GM18505 (cell line): Measurements from ENCODE around the gene FAM237A.

Experiments
- ATAC-seq: cut with Tn5 transposase; IDR thresholded peaks from one replicate; pipeline ENCODE4 v1.9.1; 2021; ENCODE audit not compliant: unreplicated experiment
- POLR2A ChIP-seq: IDR thresholded peaks from 4 replicates; pipeline ENCODE4 v1.6.1; 2011; ENCODE audit warnings: borderline replicate concordance; ENCODE audit not compliant: insufficient read depth, insufficient read length; ENCODE audit errors: extremely low read depth

FAM237A gene

DNA sequence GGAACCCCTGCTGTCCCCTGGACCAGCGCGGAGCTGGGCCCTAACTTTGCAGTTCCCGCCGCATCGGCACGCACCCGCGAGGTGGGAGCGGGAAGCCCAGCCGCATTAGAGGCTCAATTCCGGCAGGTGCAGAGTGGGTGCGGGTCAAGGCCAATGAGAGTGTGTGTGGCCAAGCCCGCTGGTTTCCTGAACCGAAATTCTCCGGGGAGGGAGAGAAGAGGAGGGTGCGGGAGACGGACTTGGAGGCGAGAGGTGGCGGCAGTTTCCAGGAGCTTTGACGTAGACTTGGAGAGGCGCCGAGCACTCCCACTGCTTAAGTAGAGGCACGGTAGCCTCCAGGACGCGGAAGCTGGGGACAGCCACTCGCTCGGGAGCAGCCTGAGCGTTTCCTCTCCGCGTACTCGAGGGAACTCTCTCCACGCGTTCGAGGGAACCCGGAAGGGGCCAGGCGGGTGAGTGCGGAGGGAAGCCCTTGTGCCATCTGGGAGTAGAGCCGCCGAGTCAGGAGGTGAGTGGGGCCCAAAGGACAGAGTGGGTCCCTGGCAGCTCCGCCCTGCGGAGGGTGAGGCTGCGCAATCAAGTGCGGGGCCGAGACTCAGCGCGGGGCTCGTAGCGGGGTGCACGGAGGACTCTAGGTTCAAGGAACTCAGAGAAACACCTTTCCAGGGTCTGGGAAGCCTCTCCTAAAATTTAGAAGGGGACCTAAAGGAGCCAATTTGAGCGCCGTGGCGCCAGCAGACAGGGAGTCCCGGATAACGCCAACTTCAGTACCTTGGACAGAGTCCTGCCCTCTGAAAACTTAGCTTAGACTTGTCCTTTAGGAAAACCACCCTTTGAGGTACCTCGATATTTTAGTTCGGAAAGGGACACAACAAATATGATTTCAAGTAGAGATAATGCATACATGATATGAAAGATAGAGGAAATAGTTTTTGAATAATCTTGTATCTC, at the start of gene FAM237A:
Gene FAM237A (plus strand): TSS at position 413 of the 951 bp plus-strand sequence. CDS start 1,750 bp downstream, outside the sequence.
- no peak for ATAC-seq

GRCh38 chr2:206597717-206598218, 44.5 kb upstream of the FAM237A start:
- no peak for ATAC-seq
- TF ChIP-seq POLR2A: no peak

More for the DNA sequence above, at the start of gene FAM237A:
- TF ChIP-seq POLR2A: no peak

DNA sequence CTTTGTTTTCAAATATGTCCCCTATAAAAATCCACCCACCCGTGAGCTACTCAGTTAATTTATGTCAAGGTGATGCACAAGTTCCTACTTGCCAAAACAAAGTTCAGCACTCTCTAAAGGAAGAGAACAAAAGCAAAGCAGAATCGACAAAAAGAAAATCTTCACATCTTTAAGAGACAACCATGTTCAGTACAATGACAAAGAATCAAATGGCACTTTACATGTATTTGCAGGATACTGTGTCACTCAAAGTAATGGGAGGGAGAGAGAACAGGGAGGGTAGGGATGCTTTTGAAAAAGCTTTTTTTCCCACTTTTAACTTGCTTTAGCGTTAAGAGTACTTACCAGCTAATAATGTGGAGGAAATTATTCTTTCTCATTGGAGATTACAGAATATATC, 39.0 kb upstream of the FAM237A start:
- no peak for TF ChIP-seq POLR2A
- ATAC-seq: no peak

DNA sequence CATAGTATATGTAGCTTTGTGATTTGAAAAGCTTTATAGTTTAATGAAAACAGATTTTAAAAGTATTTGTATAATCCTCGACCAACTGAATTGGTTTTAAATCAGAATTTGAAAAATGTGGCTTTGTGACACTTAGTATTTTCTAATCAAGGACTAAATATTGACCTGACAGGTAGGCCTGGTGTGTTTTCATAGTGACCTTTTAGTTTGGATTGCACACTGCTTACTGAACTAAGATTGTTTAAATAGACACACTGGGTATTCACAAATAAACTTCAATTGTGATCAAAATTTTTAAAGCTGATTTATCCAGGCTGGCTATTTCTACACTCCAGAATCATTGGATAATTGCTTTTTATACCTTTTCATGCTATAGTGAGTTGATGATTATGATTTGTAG, 31.8 kb upstream of the FAM237A start:
- no peak for TF ChIP-seq POLR2A
- no peak for ATAC-seq

DNA sequence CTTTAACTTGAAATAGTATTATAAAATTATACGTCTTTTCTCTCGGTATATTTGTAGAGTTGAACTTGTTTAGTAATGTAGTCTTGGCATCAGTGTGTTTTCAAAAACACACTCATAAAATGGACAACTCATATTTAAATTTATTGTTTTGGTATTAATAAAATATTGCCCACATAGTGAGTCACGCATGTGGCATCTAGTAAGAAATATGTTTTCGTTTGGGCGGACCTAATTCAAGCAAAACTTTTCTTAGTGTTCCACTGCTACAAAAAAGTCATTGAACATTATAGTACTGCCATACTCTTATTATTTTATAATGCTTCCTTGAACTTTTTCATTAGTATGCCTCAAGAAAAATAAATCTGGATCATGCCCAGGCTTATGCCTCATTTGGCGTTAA, 31.1 kb upstream of the FAM237A start:
- no peak for ATAC-seq
- TF ChIP-seq POLR2A: no peak

- TF ChIP-seq POLR2A: no peak
- no peak for ATAC-seq
These were observed 30.6 kb upstream of the FAM237A start for GRCh38 chr2:206611736-206612135.

DNA sequence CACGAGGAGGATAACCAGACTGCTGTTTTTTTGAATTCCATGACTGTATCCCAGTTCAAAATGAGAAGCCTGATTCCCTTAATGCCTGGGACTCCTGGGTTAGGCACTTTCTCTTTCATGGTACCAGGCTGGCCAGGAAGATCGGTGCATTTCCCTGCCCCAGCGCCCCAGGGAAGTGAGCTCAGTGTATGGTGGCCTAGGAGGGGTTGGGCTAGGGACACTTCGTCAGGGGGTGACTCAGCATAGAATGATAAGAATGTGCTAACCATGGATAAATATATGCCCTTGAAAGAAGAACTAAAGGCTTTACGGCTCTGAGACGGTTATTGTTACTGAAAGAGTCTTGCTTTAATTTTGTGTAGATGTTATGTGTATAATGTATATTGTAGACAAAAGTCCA, 27.5 kb upstream of the FAM237A start:
- no peak for ATAC-seq
- no peak for TF ChIP-seq POLR2A

DNA sequence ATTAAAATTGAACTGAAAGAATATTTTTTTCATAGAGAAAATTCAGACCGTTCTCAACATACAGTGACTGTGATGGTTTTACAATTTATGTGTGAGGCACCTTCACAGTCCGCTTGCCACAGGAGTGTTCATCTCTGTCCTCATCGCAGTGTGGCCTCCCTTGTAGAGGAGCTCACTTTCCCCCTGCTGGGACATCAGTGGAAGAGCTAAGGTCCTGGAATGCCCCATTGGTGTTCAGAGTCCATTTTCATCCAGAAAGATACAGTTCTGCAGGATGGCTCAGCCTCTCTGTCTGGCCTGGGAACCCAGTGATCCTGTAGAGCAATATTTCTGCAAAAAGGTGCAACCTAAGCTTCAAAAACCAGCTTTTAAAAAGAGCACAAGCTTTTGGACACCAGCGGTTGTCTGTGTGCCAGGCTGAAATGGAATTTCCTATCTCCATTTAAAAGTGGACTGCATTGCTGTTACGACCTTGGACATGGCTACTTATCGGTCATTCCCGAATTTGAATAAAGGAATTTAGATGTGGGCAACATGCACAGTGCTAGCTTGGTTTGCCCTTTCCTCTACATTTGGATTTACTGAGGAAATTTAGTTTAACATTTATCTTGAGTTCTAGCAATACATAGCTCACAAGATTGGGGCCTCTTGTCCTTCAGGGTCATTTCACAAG, 26.7 kb upstream of the FAM237A start:
- TF ChIP-seq POLR2A: no peak
- no peak for ATAC-seq

DNA sequence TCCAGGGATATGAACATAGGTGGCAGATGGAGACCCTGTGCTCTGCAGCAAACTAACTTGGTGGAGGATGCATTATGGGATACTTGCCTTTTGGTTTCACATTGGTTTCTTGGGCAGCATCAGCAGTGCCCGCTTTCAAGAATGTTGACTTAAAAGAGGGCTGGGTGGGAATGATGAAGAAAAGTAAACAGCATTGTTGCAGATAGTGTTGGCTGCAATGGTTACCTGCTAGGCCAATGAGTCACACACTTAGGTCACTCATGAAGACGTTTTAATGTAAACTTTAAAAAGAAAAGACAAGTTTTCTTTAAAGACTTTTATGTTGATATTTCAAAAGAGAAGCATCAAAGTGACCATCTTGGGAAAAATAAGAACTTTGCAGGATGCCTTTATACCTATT, 26.1 kb upstream of the FAM237A start:
- TF ChIP-seq POLR2A: no peak
- ATAC-seq: no peak

GRCh38 chr2:206619011-206619410, 23.3 kb upstream of the FAM237A start:
- no peak for ATAC-seq
- TF ChIP-seq POLR2A: no peak

DNA sequence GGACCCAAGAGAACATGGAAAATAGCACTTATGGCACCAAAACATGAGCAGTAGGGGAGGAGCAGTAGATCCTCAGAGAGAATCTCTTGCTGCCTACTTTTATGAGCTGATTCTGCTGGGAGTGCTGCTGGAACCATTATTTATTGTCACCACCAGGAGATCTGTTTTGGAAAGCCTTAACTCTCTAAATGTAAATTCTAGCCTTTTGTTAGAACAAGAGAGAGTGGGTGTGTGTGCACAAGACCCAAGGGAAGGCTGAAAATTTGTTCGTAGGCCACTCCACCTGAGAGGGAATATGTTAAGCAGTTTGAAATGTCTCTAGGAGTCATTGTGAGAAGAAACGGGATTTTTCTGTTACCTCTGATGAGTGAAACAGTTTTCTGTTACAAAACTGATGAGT, 16.2 kb upstream of the FAM237A start:
- no peak for TF ChIP-seq POLR2A
- ATAC-seq: no peak

DNA sequence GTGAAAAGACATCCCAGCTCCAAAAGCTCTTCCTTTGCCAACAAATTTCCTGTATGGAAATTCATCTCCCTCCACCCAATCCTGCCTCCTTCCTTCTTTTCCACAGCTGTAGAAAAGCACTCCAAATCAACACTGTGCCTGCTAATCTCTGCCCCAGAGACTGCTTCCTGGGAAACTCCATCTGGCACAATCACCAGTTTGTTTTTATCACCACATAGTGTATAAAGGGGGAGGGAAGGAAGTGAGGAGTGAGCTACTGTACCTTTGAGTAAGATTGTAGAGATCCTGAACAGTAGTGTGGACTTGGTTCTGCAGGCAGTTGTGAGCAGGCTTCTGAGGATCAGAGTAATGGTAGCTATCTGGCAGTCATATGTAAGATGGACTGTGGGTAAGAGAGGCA, 14.7 kb upstream of the FAM237A start:
- no peak for TF ChIP-seq POLR2A
- no peak for ATAC-seq

DNA sequence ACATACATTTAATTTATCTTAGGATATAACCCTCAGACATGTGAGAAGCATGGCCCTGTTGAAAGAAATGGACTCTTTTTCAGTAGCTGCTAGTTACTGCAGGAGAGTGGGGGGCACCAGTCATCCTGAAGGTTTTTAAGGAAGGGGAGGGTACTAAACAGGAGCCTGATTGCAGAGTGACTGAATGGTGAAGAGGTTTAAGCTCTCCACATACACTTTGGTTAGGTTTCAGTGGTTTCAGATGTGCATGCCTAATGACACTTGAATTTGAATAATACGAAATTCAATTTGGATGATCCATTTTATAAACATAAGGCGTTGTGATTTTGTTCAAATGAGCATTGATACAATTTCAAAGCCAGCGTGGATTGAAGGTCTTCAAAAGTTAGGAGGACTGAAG, 10.9 kb upstream of the FAM237A start:
- no peak for ATAC-seq
- TF ChIP-seq POLR2A: no peak

- no peak for ATAC-seq
- TF ChIP-seq POLR2A: no peak
These were observed 7.3 kb upstream of the FAM237A start for GRCh38 chr2:206635015-206635414.

DNA sequence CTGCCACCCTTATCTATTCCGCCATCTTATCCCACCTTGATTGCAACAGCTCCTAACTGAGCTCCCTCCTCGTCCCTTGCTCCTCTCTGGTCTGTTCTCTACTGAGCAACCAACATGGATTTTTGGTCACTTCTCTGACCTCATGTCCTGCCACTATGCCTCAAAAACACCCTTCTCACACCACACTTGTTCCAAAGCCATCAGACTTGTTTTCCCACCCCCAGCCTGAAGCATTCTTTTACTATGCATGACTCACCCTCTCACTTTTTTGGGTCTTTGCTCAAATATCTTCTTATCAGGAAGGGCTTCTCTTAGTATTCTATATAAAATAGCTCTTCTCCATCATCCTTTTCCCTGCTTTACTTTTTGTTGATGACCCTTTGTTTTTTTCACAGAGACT, 2.7 kb upstream of the FAM237A start:
- ATAC-seq: no peak
- no peak for TF ChIP-seq POLR2A

DNA sequence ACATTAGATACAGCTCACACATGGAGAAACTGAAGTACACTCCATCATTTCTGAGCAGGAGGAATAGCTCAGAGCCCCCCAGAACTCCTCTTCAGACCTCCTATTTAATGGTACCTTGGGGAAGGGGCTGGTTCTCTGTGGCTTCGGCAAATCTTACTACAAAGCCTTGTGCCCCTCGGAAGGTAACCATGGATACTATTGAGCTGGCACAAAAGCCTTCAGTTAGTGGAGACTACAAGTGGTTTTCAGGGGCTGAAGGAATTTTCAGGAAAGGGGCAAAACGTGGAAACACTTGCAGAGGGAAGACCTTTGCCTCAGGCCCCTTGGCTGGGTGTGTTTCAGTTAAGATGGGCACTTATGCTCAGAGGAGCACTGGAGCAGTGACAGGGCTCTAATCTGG, 1.1 kb upstream of the FAM237A start:
- no peak for ATAC-seq
- no peak for TF ChIP-seq POLR2A
